Stimulated activated CD8-positive, alpha-beta memory T cell treated with anti-CD3 and anti-CD28 coated beads, Interleukin-15, amount 100 ng/mL, for 1 hour (primary cell): ENCODE results near the gene RAET1E.
A peak's percentile ranks its signal among the peaks of the same experiment; 100 is the strongest.
"Not testable (repeated sequence)": the region's sequence is repeated elsewhere in the genome, so short reads cannot be mapped to it uniquely, and the experiment has no call there.

ENCODE experiments used
- DNase-seq: peaks from one replicate; pipeline ENCODE4 v3.0.0-alpha.2; 2020; ENCODE audit warnings: low read depth

Gene RAET1E

GRCh38 chr6:149927025-149927424 is 29.1 kb upstream of the RAET1E start:
- not testable (repeated sequence) for DNase-seq

GRCh38 chr6:149925974-149926777 is 28.3 kb upstream of the RAET1E start:
- peak; percentile 55 for DNase-seq

GRCh38 chr6:149925253-149925973 is 27.5 kb upstream of the RAET1E start:
- DNase-seq: no peak

GRCh38 chr6:149924933-149925252 is 27.0 kb upstream of the RAET1E start:
- no peak for DNase-seq

- DNase-seq: no peak
Observed at GRCh38 chr6:149924206-149924932, 26.5 kb upstream of the RAET1E start.

- DNase-seq: no peak
Observed at GRCh38 chr6:149923327-149923986, 25.5 kb upstream of the RAET1E start.

- peak; percentile 63 for DNase-seq
Observed at GRCh38 chr6:149922642-149923326, 24.9 kb upstream of the RAET1E start, which contains the start of gene RAET1G. TSS of gene RAET1G (minus strand) at chr6:149923121. CDS start at chr6:149923010, 111 bp downstream.

GRCh38 chr6:149922091-149922490 is 24.2 kb upstream of the RAET1E start:
- DNase-seq: not testable (repeated sequence)

- no peak for DNase-seq
Observed at GRCh38 chr6:149921361-149921760, 23.4 kb upstream of the RAET1E start.

GRCh38 chr6:149919834-149920225 is 21.9 kb upstream of the RAET1E start:
- no peak for DNase-seq

GRCh38 chr6:149919126-149919833 is 21.4 kb upstream of the RAET1E start:
- not testable (repeated sequence) for DNase-seq

- DNase-seq: no peak
Observed at GRCh38 chr6:149918151-149918905, 20.4 kb upstream of the RAET1E start.

- no peak for DNase-seq
Observed at GRCh38 chr6:149917679-149918078, 19.8 kb upstream of the RAET1E start.

- no peak for DNase-seq
Observed at GRCh38 chr6:149915970-149916865, 18.3 kb upstream of the RAET1E start.

GRCh38 chr6:149913540-149914240 is 15.8 kb upstream of the RAET1E start:
- DNase-seq: no peak

GRCh38 chr6:149913085-149913484 is 15.2 kb upstream of the RAET1E start:
- DNase-seq: no peak

- DNase-seq: not testable (repeated sequence)
Observed at GRCh38 chr6:149912680-149913079, 14.8 kb upstream of the RAET1E start.

- no peak for DNase-seq
Observed at GRCh38 chr6:149910721-149911151, 12.8 kb upstream of the RAET1E start.
